Neural progenitor cell (in vitro differentiated cells): ENCODE results near the gene MPPED1.

ENCODE experiments used
- EZH2 ChIP-seq: fragments of 200-600 bp; sonication (generic); IDR thresholded peaks from 2 replicates; pipeline ENCODE4 v1.6.1; 2017; ENCODE audit warnings: antibody characterized with exemption, mild to moderate bottlenecking, moderate library complexity
- EZH2phosphoT487 ChIP-seq: fragments of 200-600 bp; sonication (generic); IDR thresholded peaks from 2 replicates; pipeline ENCODE4 v1.6.1; 2017; ENCODE audit warnings: antibody characterized with exemption
- TF ChIP-seq, protein P1 (sequence below): fragments of 200-600 bp; sonication (generic); IDR thresholded peaks from 2 replicates; pipeline ENCODE4 v1.5.1; 2017; ENCODE audit warnings: antibody characterized with exemption, mild to moderate bottlenecking

DNA sequence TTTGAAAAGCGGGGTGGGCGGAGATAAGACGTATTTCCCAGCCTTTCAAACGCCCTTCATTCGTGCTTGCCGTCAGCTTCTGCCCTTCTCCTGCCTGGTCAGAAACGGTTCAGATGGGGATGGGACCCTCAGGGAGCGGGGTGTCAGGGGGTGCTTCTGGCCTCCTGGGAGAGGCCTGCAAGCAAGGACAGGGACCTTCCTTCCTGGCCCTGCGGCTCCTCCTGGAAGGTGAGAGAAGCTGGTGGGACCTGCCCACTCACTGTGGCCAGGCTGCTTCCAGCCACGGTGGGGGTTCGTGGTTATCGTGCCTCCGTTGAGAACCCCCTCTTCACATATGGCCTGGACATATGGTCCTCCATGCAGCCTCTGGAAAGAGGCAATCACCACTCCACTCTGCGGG is 104.6 kb downstream of the MPPED1 start:
- TF ChIP-seq EZH2, result no peak
- TF ChIP-seq, protein P1, sequence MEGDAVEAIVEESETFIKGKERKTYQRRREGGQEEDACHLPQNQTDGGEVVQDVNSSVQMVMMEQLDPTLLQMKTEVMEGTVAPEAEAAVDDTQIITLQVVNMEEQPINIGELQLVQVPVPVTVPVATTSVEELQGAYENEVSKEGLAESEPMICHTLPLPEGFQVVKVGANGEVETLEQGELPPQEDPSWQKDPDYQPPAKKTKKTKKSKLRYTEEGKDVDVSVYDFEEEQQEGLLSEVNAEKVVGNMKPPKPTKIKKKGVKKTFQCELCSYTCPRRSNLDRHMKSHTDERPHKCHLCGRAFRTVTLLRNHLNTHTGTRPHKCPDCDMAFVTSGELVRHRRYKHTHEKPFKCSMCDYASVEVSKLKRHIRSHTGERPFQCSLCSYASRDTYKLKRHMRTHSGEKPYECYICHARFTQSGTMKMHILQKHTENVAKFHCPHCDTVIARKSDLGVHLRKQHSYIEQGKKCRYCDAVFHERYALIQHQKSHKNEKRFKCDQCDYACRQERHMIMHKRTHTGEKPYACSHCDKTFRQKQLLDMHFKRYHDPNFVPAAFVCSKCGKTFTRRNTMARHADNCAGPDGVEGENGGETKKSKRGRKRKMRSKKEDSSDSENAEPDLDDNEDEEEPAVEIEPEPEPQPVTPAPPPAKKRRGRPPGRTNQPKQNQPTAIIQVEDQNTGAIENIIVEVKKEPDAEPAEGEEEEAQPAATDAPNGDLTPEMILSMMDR, result no peak
- TF ChIP-seq EZH2phosphoT487, result no peak
